Cardiac muscle cell (in vitro differentiated cells and primary cell): ENCODE measurements around the gene TEDC1. TPM values are rescaled to one million over a fixed set of nuclear protein-coding genes. Genes with fewer than 3 reads are reported as not detected.

Experiments
- DNase-seq, 2 donors: peaks; one replicate each; pipeline versions ENCODE4 v3.0.0 to v3.0.0-alpha.2; 2010 to 2017; ENCODE audit warnings: low read depth in 1 of 2, low spot score in 1 of 2
- H3K27ac ChIP-seq: fragments of 200-600 bp; sonication (generic); 2 replicates; pipeline ENCODE4 v1.5.1; 2016
- H3K27me3 ChIP-seq: fragments of 200-600 bp; sonication (generic); 2 replicates; pipeline ENCODE4 v1.6.0; 2016; ENCODE audit warnings: control low read depth
- H3K36me3 ChIP-seq: fragments of 200-600 bp; sonication (generic); 2 replicates; pipeline ENCODE4 v1.5.1; 2016; ENCODE audit warnings: control low read depth
- H3K4me1 ChIP-seq: fragments of 200-600 bp; sonication (generic); 2 replicates; pipeline ENCODE4 v1.8.1; 2017; ENCODE audit warnings: low read depth, mild to moderate bottlenecking, mixed run types
- H3K4me3 ChIP-seq: fragments of 200-600 bp; sonication (generic); 2 replicates; pipeline ENCODE4 v1.5.1; 2016; ENCODE audit warnings: mild to moderate bottlenecking
- H3K9me3 ChIP-seq: fragments of 200-600 bp; sonication (generic); 2 replicates; pipeline ENCODE4 v1.5.1; 2017; ENCODE audit warnings: low read depth, mild to moderate bottlenecking, control low read depth
- polyA plus RNA-seq: library from polyadenylated mRNA; unstranded; fragments of >200 nt; fragmentation: Nextera tagmentation; extraction: Ambion mirVana; gene quantifications from 2 replicates; pipeline ENCODE4 v1.2.1, GENCODE V29; 2016
- total RNA-seq: library from RNA; depleted of rRNA; stranded (reverse); fragments of >200 nt; gene quantifications from 2 replicates; pipeline ENCODE4 v1.2.3, GENCODE V29; 2016
- TF ChIP-seq, protein P1 (sequence below): IDR thresholded peaks from 2 replicates; pipeline ENCODE4 v1.5.1; 2012; ENCODE audit warnings: low read depth, mild to moderate bottlenecking, low read length

The TEDC1 gene
- total and polyA plus RNA-seq, 2 experiments from 2014 or later: 27.4 to 33.0 TPM

DNA sequence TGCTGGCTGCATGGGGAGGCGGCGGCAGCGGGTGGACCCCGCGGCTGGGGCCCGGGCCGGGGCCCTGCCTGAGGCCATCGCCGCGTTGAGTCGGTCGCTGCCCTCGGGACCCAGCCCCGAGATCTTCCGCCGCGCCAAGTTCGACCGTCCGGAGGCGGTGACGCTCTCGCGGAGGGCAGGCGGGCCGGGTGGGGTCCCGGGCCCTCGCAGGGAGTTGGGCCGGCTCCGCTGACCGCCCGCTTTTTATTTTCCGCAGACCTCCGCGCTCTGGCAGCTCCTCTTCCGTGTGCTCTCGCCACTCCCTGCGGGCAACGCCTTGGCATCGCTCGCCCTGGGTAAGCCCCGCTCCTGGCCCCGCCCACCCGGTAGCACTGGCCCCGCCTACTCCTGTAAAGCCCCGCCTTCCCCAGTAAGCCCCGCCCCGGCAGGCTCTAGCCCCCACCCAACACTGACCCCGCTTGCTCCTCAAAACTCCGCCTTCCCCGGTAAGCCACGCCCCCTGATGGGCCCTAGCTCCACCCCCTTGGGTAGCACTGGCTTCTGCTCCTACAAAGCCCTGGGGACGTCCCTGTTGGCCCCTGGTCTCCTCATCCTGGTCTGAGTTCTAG lies 424 bp downstream of the TEDC1 start:
- Histone ChIP-seq H3K4me1 (peaks cover 12% of the 10 kb centered on the region), H3K4me3 (peak overlapping the region; percentile 37), H3K36me3 (no peaks in the 10 kb centered on the region), H3K27ac (peak overlapping the region; percentile 11), H3K9me3 (no peaks in the 10 kb centered on the region), H3K27me3 (no peaks in the 10 kb centered on the region)
- DNase-seq: peak in 1 of 2 donors; percentile 32
- TF ChIP-seq, protein P1, sequence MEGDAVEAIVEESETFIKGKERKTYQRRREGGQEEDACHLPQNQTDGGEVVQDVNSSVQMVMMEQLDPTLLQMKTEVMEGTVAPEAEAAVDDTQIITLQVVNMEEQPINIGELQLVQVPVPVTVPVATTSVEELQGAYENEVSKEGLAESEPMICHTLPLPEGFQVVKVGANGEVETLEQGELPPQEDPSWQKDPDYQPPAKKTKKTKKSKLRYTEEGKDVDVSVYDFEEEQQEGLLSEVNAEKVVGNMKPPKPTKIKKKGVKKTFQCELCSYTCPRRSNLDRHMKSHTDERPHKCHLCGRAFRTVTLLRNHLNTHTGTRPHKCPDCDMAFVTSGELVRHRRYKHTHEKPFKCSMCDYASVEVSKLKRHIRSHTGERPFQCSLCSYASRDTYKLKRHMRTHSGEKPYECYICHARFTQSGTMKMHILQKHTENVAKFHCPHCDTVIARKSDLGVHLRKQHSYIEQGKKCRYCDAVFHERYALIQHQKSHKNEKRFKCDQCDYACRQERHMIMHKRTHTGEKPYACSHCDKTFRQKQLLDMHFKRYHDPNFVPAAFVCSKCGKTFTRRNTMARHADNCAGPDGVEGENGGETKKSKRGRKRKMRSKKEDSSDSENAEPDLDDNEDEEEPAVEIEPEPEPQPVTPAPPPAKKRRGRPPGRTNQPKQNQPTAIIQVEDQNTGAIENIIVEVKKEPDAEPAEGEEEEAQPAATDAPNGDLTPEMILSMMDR: no peak

DNA sequence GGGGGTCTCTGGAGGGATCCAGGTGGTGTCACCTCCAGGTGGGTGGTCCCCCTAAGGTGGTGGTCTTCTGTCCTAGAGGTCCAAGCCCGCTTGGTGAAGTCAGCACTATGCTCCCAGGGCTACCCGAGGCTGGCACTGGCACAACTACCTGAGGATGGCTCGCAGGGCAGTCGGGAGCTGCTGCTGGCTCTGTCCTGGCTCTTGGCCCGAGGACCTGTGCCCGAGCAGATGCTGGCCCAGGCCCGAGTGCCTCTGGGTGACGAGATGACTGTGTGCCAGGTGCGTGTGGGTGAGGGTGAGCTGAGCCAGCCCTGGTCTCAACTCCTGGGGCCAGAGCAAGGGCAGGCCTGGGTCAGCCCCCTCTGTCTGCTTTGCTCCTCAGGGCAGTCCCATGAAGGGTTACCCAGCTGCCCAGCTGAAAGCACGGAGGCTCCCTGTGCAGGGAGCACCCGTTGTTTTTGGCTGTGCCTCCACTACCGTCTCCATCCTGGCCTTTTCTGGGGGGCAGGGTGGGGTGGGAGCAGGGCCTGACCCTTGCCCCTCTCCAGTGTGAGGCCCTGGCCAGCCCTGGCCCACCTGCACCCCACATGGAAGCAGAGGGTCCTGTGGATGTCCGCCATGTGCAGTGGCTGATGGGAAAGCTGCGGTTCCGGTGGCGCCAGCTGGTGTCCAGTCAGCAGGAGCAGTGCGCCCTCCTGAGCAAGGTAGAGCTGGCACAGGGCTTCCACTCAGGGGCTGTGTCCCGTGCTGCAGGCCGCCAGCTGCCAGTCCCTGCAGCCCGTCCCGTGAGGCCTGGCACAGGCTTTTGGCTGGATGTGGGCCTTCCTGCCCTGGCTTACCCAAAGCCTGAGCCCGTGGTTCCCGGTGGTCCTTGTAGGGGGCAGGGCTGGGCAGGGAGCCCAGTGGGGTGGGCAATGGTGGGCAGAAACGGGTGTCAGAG lies 1.3 kb downstream of the TEDC1 start:
- no peak for DNase-seq
- H3K4me1 ChIP-seq: peaks cover 12% of the 10 kb centered on the region
- no peaks in the 10 kb centered on the region for H3K27me3 ChIP-seq
- H3K4me3 ChIP-seq: no peak overlapping the region
- H3K27ac ChIP-seq: no peak overlapping the region
- H3K9me3 ChIP-seq: no peaks in the 10 kb centered on the region
- TF ChIP-seq, protein P1: no peak
- no peaks in the 10 kb centered on the region for H3K36me3 ChIP-seq

DNA sequence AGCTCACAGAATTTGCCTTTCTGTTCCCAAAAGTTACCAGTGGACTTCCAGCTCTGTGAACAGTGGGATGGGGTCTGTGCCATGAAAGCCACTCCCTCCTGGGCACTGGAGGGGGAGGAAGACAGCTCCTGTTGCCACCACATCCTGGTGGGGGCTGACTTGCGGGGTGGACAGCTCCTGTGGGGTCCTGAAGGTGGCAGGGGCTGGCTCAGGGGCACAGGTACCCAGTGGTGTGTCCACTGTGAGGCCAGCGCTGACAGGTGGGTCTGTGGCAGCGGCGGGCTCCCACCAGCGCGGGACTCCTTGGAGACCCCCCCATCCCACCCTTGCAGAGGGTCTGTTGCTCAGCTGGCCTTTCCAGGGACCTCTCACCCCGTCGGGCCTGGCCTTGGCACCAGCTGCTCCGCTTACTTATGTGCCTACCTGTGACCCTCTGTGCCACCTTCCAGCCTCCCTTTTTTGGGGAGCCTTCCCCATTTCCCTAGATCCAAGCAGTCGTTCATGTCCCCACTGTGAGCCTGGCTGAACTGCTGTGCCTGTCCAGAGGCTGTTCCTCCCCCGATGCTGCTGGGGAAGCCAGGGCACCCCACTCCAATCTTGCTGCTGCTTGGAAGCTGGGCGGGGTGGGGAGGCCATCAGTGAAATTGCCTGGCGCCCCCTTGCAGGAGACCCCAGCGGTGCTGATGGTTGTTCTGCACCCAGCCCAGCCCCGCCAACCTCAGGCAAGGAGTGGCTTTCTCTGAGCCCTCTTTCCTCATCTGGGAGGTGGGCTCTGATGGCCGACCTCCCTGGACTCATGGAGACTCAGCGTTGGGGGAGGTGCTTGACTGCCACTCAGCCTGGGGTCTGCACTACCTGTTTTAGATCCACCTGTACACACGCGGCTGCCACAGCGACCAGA lies 2.2 kb downstream of the TEDC1 start:
- Histone ChIP-seq H3K4me1 (peaks cover 12% of the 10 kb centered on the region), H3K36me3 (no peaks in the 10 kb centered on the region), H3K27me3 (no peaks in the 10 kb centered on the region), H3K4me3 (no peak overlapping the region), H3K27ac (no peak overlapping the region), H3K9me3 (no peaks in the 10 kb centered on the region)
- TF ChIP-seq, protein P1: no peak
- DNase-seq: no peak

DNA sequence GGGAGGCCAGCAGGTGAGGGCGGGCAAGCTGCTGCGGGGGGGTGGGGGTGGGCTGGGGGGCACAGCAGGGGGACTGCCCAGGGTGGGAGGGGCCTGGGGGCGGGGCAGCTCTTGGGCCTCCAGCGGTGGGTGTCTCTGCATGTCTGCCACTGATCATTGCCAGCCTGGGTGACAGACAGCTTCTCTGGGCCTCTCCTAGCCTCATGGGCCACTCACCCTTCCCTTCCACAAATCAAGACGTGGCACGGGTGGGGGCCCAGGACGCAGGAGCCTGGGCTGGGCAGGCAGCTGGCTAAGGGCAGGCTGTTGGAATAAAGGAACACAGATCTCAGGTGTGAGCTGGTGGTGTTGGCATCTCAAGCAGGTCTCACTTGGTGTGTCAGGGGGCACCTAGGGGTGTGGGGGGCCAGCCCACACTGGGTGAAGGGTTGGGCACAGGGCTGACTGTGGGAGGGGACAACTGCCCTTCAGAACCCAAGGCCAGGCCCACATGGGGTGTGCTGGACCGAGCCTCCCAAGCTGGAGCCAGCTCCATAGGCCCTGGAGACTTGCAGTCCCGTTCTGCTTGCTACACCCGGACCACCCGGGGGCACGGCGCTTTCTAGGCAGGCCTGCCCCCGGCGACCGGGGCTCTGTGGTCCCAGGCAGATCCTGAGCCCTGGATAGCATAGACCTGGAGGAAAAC lies 3.0 kb downstream of the TEDC1 start:
- no peak overlapping the region for H3K4me3 ChIP-seq
- no peak overlapping the region for H3K27ac ChIP-seq
- no peak for DNase-seq
- peaks cover 4% of the 10 kb centered on the region for H3K4me1 ChIP-seq
- no peaks in the 10 kb centered on the region for H3K36me3 ChIP-seq
- no peaks in the 10 kb centered on the region for H3K9me3 ChIP-seq
- TF ChIP-seq, protein P1: no peak
- H3K27me3 ChIP-seq: no peaks in the 10 kb centered on the region

DNA sequence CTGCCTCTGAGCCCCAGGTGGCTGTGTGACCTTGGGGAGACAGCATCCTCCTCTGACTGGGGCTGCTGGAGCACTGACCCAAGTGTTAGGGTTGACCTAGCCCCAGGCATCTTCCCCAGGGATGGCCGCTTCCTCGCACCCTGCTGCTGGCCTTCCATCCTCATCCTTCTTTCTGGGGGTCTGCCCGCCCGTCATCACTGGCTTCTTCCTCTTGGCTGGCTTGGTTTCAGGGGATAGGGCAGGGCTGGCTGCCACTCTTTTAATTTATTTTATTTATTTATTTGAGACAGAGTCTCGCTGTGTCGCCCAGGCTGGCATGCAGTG lies 3.5 kb downstream of the TEDC1 start:
- no peaks in the 10 kb centered on the region for H3K9me3 ChIP-seq
- H3K36me3 ChIP-seq: no peaks in the 10 kb centered on the region
- H3K27me3 ChIP-seq: no peaks in the 10 kb centered on the region
- no peaks in the 10 kb centered on the region for H3K4me1 ChIP-seq
- no peak overlapping the region for H3K4me3 ChIP-seq
- no peak overlapping the region for H3K27ac ChIP-seq
- TF ChIP-seq, protein P1: no peak
- DNase-seq: no peak
